Transverse colon (tissue), 4 donors: ENCODE measurements around the gene GRHPR. TPM values are rescaled to one million over a fixed set of nuclear protein-coding genes. Genes with fewer than 3 reads are reported as not detected.

Experiments
- DNase-seq: peaks from one replicate; pipeline ENCODE4 v3.0.0-alpha.2; 2019
- H3K27ac ChIP-seq, 4 donors: fragments of 200-600 bp; sonication (generic); 2 replicates each; pipeline ENCODE4 v1.5.1; 2016 to 2018; ENCODE audit warnings: inconsistent platforms in 4 of 4
- H3K27me3 ChIP-seq: fragments of 200-600 bp; sonication (generic); 2 replicates; pipeline ENCODE4 v1.5.1; 2017; ENCODE audit warnings: inconsistent platforms
- H3K36me3 ChIP-seq, 4 donors: fragments of 200-600 bp; sonication (generic); 2 replicates each; pipeline ENCODE4 v1.5.1; 2017 to 2019; ENCODE audit warnings: inconsistent platforms in 4 of 4
- H3K4me1 ChIP-seq, 4 donors: fragments of 200-600 bp; sonication (generic); 2 replicates each; pipeline ENCODE4 v1.5.1; 2017 to 2020; ENCODE audit warnings: inconsistent platforms in 4 of 4
- H3K4me3 ChIP-seq, 4 donors: fragments of 200-600 bp; sonication (generic); 1 replicate in 1 of 4; 2 replicates in 3 of 4; pipeline versions ENCODE4 v1.5.1 to v1.6.1; 2017 to 2019; ENCODE audit warnings: inconsistent platforms in 4 of 4
- H3K9me3 ChIP-seq, 2 donors: fragments of 200-600 bp; sonication (generic); 2 replicates each; pipeline ENCODE4 v1.5.1; 2017 to 2019; ENCODE audit warnings: inconsistent platforms in 2 of 2
- CTCF ChIP-seq, 5 experiments: fragments of 200-600 bp in 3 of 5; fragments of 450-650 bp in 2 of 5; sonication (generic) in 3 of 5; IDR thresholded peaks; 1 replicate in 2 of 5; 2 replicates in 3 of 5; pipeline ENCODE4 v1.5.1; 2016 to 2017; ENCODE audit warnings: antibody characterized with exemption in 5 of 5, inconsistent platforms in 3 of 5, mild to moderate bottlenecking in 2 of 5, moderate library complexity in 1 of 5
- EP300 ChIP-seq: sonication (generic); formaldehyde crosslinking; IDR thresholded peaks from one replicate; pipeline ENCODE4 v1.6.1; 2017; ENCODE audit warnings: antibody characterized with exemption, low read depth
- POLR2A ChIP-seq: fragments of 450-650 bp; IDR thresholded peaks from one replicate; pipeline ENCODE4 v1.6.1; 2016; ENCODE audit warnings: antibody characterized with exemption, mild to moderate bottlenecking, moderate library complexity
- POLR2AphosphoS5 ChIP-seq, 3 donors: sonication (generic); formaldehyde crosslinking; IDR thresholded peaks; one replicate each; pipeline ENCODE4 v1.6.1; 2016; ENCODE audit warnings: antibody characterized with exemption in 3 of 3
- WGBS, 2 donors: methylation state at CpG; one replicate each; pipeline ENCODE4 v1.1.5; 2018; ENCODE audit warnings: low coverage in 1 of 2; 5-methylcytosine and 5-hydroxymethylcytosine counted together
- in situ Hi-C, 4 donors: fragments of 200-750 bp; cut with MboI; loops; one replicate each; pipeline versions ENCODE4 v1.15.0 to v1.15.1; 2017; ENCODE audit warnings: low sequenced_read_pairs in 3 of 4, low pct_ligation_motif_present in 1 of 4, low pct_unique_long_range_greater_than_20kb in 1 of 4
- intact Hi-C: fragments of 100-400 bp; cut with DNase I; formaldehyde crosslinking; loops from one replicate; pipeline ENCODE4 v1.15.1; 2023; ENCODE audit warnings: low total_unique reads
- total RNA-seq, 4 donors: library from RNA; depleted of rRNA; stranded (reverse); fragments of >200 nt; gene quantifications; one replicate each; pipeline ENCODE4 v1.1.0, GENCODE V29; 2016

The GRHPR gene
- total RNA-seq, 4 donors from 2014 or later, result 48.6 to 131 (median 104) TPM

GRCh38 chr9:37446401-37446800 lies 23.9 kb downstream of the GRHPR start:
- no peaks in the 10 kb centered on the region for H3K27me3 ChIP-seq
- H3K4me1 ChIP-seq, result peaks cover 0 to 24% (median 11%) of the 10 kb centered on the region in 4 donors
- H3K4me3 ChIP-seq, result no peak overlapping the region
- TF ChIP-seq EP300 (no peak), POLR2A (no peak), POLR2AphosphoS5 (IDR thresholded peaks at IDR 0.05) (no peak), CTCF (IDR thresholded peaks at IDR 0.05) (no peak)
- intact Hi-C loops, result no loop called here
- in situ Hi-C loops, result no loop called here
- no peak for DNase-seq
- H3K27ac ChIP-seq, result no peak overlapping the region
- peaks cover 0 to 12% (median 5%) of the 10 kb centered on the region in 4 donors for H3K36me3 ChIP-seq
- 52 to 100% methylated on average over 1 to 4 of the region's 4 CpGs for WGBS, 2 donors
- H3K9me3 ChIP-seq, result no peaks in the 10 kb centered on the region

DNA sequence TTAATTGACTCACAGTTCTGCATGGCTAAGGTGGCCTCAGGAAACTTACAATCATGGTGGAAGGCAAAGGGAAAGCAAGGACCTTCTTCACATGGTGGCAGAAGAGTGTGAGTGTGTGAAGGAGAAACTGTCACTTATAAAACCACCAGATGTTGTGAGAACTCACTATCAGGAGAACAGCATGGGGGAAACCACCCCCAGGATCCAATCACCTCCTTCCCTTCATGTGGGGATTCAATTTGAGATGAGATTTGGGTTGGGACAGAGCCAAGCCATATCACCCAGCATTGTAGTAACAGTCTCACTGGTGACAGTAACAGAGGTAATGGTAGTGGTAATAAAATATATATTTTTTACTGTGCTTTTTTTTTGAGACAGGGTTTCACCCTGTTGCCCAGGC lies 24.6 kb downstream of the GRHPR start:
- in situ Hi-C loops (no loop called here), intact Hi-C loops (no loop called here)
- no peaks in the 10 kb centered on the region for H3K9me3 ChIP-seq
- no peaks in the 10 kb centered on the region for H3K27me3 ChIP-seq
- H3K27ac ChIP-seq, result no peak overlapping the region
- no peak overlapping the region for H3K4me3 ChIP-seq
- H3K36me3 ChIP-seq, result peaks cover 0 to 5% (median 2%) of the 10 kb centered on the region in 4 donors
- no peak for TF ChIP-seq POLR2A
- TF ChIP-seq EP300, result no peak
- no peak for TF ChIP-seq POLR2AphosphoS5 (IDR thresholded peaks at IDR 0.05)
- DNase-seq, result no peak
- peaks cover 4 to 30% (median 11%) of the 10 kb centered on the region in 4 donors for H3K4me1 ChIP-seq

DNA sequence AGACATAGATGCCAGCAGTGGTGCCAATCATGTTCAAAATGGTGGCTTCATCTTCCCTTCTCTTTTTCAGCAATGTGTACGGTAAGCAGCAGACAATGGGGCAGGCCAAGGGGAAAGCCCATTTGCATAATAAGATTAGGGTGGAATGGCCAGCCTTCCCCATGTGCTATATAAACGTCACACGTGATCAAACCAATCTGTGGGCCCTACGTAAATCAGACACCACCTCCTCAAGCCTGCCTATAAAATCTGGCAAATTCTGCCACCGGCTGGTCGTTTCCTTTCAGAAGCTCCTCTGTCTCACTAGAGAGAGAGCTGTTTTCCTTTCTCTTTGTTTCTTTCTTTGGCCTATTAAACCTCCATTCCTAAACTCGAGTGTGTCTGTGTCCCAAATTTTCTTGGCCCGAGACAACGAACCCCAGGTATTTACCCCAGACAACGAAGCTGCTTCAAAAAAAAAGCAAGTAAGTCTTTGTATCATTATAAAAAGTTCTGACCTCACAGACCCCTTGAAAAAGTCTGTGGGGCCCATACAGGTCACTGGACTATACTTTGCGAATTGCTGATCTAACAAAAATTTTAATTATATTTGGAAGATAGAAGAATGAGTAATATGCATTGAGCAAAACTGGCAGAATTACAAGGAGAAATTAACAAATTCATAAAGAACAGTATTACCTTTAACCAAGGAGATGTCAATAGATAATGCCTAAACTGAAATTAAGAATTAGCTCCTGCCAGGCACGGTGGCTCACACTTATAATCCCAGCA lies 27.6 kb downstream of the GRHPR start:
- Histone ChIP-seq H3K27ac (no peak overlapping the region), H3K27me3 (no peaks in the 10 kb centered on the region), H3K9me3 (no peaks in the 10 kb centered on the region), H3K4me1 (peaks cover 11 to 43% (median 16%) of the 10 kb centered on the region in 4 donors), H3K36me3 (no peaks in the 10 kb centered on the region), H3K4me3 (no peak overlapping the region)
- in situ Hi-C loops (loop anchor here in 1 of 4 donors (25.0 kb wide), 2 partner anchors 337 to 612 kb away; partner anchors contain the start of genes EXOSC3 and SHB), intact Hi-C loops (no loop called here)
- no peak for TF ChIP-seq POLR2A
- no peak for TF ChIP-seq EP300
- TF ChIP-seq CTCF (IDR thresholded peaks at IDR 0.05), result no peak
- TF ChIP-seq POLR2AphosphoS5 (IDR thresholded peaks at IDR 0.05), result no peak
- DNase-seq, result no peak
- WGBS, 2 donors, result 87 to 93% methylated on average over 7 to 12 of the region's 12 CpGs

DNA sequence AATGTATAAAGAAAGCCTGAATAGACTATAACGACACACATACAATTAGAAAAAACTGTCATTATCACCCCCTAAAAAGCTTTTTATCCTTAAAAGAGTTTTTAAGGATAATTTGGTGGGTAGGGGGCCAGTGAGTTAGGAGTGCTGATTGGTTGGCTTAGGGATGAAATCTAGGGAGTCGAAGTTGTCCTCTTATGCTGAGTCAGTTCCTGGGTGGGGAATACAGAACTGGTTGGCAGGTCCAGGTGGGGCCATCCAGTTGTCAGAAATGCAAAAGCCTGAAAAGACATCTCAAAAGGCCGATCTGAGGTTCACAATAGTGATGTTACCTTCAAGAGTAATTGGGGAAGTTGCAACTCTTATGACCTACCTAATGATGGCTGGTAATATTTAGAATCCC lies 29.1 kb downstream of the GRHPR start:
- no peak overlapping the region for H3K4me3 ChIP-seq
- TF ChIP-seq POLR2A, result no peak
- no peak for TF ChIP-seq CTCF (IDR thresholded peaks at IDR 0.05)
- no peak for TF ChIP-seq POLR2AphosphoS5 (IDR thresholded peaks at IDR 0.05)
- TF ChIP-seq EP300, result no peak
- H3K36me3 ChIP-seq, result no peaks in the 10 kb centered on the region
- peak overlapping the region in 1 of 4 donors; percentile 44 for H3K27ac ChIP-seq
- no peak for DNase-seq
- H3K4me1 ChIP-seq, result peaks cover 6 to 30% (median 14%) of the 10 kb centered on the region in 4 donors
- intact Hi-C loops, result no loop called here
- WGBS, 2 donors, result 68 to 100% methylated on average over 1 to 3 of the region's 3 CpGs
- H3K9me3 ChIP-seq, result no peaks in the 10 kb centered on the region
- in situ Hi-C loops, result loop anchor here in 1 of 4 donors (25.0 kb wide), 2 partner anchors 336 to 611 kb away; partner anchors contain the start of genes EXOSC3 and SHB
- no peaks in the 10 kb centered on the region for H3K27me3 ChIP-seq
